ENCODE data around the gene ELN. TPM values are rescaled to one million over a fixed set of nuclear protein-coding genes. Genes with fewer than 3 reads are reported as not detected.

ELN gene
- total and polyA plus RNA-seq, 9 of the 15 experiments (the other 6 are each of a cell fraction or from before 2014, with no cell fraction given) = 0.20 TPM; not detected in 8

DNA sequence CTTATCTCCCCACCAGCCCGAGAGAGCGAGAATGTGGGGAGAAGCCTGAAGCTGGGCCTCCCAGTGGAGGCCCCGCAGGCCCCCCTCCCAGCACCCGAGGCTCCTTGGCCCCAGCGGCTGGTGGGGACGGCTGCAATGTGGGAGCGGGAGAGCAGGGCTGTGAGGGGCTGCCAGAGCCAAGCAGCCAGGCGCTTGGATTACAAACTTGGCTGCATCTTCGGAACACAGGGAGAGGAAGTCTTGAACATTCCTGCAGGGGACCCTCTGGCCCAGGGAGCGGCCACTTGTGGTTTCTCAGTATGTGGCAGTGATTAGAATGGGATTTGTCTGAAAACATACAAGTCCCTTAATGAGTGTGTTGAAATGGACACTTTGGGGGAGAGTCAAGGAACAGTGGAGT lies 23.2 kb downstream of the ELN start:
- H3K4me3 ChIP-seq = no peak overlapping the region
- FAIRE-seq (no peak), DNase-seq (ENCODE audit: extremely low read depth in 1 of 4, low spot score in 3 of 4) (no peak), ATAC-seq (no peak)
- no peaks in the 10 kb centered on the region for H3K79me2 ChIP-seq (ENCODE audit: control insufficient read depth, insufficient read depth, low read length)
- peaks cover 3 to 27% of the 10 kb centered on the region in 2 experiments; a peak in 4 of 5 replicates for H3K27me3 ChIP-seq (ENCODE audit: control insufficient read depth in 2 of 2, insufficient read depth in 2 of 2, low read length in 2 of 2)
- H3K27ac ChIP-seq (ENCODE audit: extremely low read depth, low read depth, low read length) = no peak overlapping the region
- H3K9me3 ChIP-seq (replicated peaks; ENCODE audit: control insufficient read depth, insufficient read depth, low read depth, low read length) = no peaks in the 10 kb centered on the region
- TF ChIP-seq, protein P1, sequence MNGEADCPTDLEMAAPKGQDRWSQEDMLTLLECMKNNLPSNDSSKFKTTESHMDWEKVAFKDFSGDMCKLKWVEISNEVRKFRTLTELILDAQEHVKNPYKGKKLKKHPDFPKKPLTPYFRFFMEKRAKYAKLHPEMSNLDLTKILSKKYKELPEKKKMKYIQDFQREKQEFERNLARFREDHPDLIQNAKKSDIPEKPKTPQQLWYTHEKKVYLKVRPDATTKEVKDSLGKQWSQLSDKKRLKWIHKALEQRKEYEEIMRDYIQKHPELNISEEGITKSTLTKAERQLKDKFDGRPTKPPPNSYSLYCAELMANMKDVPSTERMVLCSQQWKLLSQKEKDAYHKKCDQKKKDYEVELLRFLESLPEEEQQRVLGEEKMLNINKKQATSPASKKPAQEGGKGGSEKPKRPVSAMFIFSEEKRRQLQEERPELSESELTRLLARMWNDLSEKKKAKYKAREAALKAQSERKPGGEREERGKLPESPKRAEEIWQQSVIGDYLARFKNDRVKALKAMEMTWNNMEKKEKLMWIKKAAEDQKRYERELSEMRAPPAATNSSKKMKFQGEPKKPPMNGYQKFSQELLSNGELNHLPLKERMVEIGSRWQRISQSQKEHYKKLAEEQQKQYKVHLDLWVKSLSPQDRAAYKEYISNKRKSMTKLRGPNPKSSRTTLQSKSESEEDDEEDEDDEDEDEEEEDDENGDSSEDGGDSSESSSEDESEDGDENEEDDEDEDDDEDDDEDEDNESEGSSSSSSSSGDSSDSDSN (IDR thresholded peaks at IDR 0.05; ENCODE audit: borderline replicate concordance in 1 of 2, low read depth in 2 of 2, low read length in 2 of 2) = no peak
- TF ChIP-seq U2AF1 (optimal IDR thresholded peaks at IDR 0.05; ENCODE audit: low read depth, low read length) (no peak), NFE2 (IDR thresholded peaks at IDR 0.05; ENCODE audit: low read depth) (no peak), SAFB (IDR thresholded peaks at IDR 0.05; ENCODE audit: borderline replicate concordance, low read depth, low read length) (no peak), CBX8 (IDR thresholded peaks at IDR 0.05; ENCODE audit: borderline replicate concordance, extremely low read depth, low read depth, low read length, poor library complexity, severe bottlenecking) (no peak)
- H3K9me1 ChIP-seq (ENCODE audit: control insufficient read depth, insufficient read depth, low read length) = peaks cover 3% of the 10 kb centered on the region
- WGBS (ENCODE audit: insufficient coverage, low coverage, missing lambda C conversion rate) = 5% methylated on average over 10 of the region's 10 CpGs
- H3K9ac ChIP-seq (ENCODE audit: insufficient read depth in 1 of 2, low read depth in 2 of 2, low read length in 2 of 2) = no peak overlapping the region
- in situ Hi-C loops (cut with MboI) (no loop called here), intact Hi-C loops (cut with micrococcal nuclease) (loop anchor here (5.0 kb wide), 1 partner anchor 351 kb away; no protein-coding TSS in a partner anchor)
- H4K20me1 ChIP-seq (replicated peaks; ENCODE audit: control insufficient read depth, insufficient read depth, low read length) = peaks cover 13% of the 10 kb centered on the region; the same call in 1 of the 2 replicates
- POLR2A ChIA-PET = interaction anchor here (0.6 kb wide), 1 partner anchor 49 kb away, joined by 3 read pairs; no protein-coding TSS in a partner anchor
- no peak overlapping the region for H3K4me2 ChIP-seq (ENCODE audit: insufficient read depth, low read length)
- H3K4me1 ChIP-seq (replicated peaks in 1 of 2; ENCODE audit: control insufficient read depth in 2 of 2, insufficient read depth in 2 of 2, low read length in 2 of 2) = peaks cover 0 to 12% of the 10 kb centered on the region in 2 experiments; a peak in 2 of 5 replicates
- CTCF ChIA-PET (ENCODE audit: low intra/inter-chr PET ratio) = interaction anchor here (0.7 to 2.9 kb wide), 3 partner anchors 10 to 349 kb away, joined by 3 to 26 read pairs (median 3); no protein-coding TSS in a partner anchor
- H2AFZ ChIP-seq (ENCODE audit: low read depth, low read length) = no peak overlapping the region
- no TSS peak for BruUV-seq (replicated peaks)
- H3K36me3 ChIP-seq (ENCODE audit: control insufficient read depth, insufficient read depth, low read length) = no peaks in the 10 kb centered on the region
